H9 (cell line): ENCODE measurements around the gene THBS2. TPM values are rescaled to one million over a fixed set of nuclear protein-coding genes. Genes with fewer than 3 reads are reported as not detected.
A peak's percentile ranks its signal among the peaks of the same experiment; 100 is the strongest.

ENCODE experiments used
- DNase-seq: peaks from one replicate; pipeline ENCODE4 v3.0.0-alpha.2; 2017
- H2AFZ ChIP-seq: one replicate; pipeline ENCODE4 v1.6.1; 2013; ENCODE audit warnings: mild to moderate bottlenecking, low read length, control low read depth, moderate library complexity
- H2AK5ac ChIP-seq: 2 replicates; pipeline ENCODE4 v1.6.1; 2013; ENCODE audit warnings: low read length, control low read depth, mixed read lengths; ENCODE audit not compliant: insufficient read length
- H2BK120ac ChIP-seq: one replicate; pipeline ENCODE4 v1.6.1; 2013; ENCODE audit warnings: low read depth, mild to moderate bottlenecking, low read length, control low read depth, inconsistent platforms; ENCODE audit not compliant: poor library complexity, severe bottlenecking
- H2BK12ac ChIP-seq: 2 replicates; pipeline ENCODE4 v1.6.1; 2013; ENCODE audit warnings: low read length, control low read depth, mixed read lengths, low read depth; ENCODE audit not compliant: insufficient read length
- H2BK15ac ChIP-seq: 2 replicates; pipeline ENCODE4 v1.6.1; 2013; ENCODE audit warnings: low read depth, low read length, control low read depth
- H2BK20ac ChIP-seq: one replicate; pipeline ENCODE4 v1.6.1; 2013; ENCODE audit warnings: low read depth, mild to moderate bottlenecking, low read length, control low read depth, inconsistent platforms; ENCODE audit not compliant: poor library complexity, severe bottlenecking
- H2BK5ac ChIP-seq: 2 replicates; pipeline ENCODE4 v1.6.1; 2013; ENCODE audit warnings: low read length, control low read depth, mixed read lengths; ENCODE audit not compliant: insufficient read length
- H3K14ac ChIP-seq: 2 replicates; pipeline ENCODE4 v1.6.1; 2013; ENCODE audit warnings: low read length, control low read depth; ENCODE audit not compliant: insufficient read depth
- H3K18ac ChIP-seq: 2 replicates; pipeline ENCODE4 v1.6.1; 2013; ENCODE audit warnings: low read depth, mild to moderate bottlenecking, mixed read lengths, low read length, control low read depth; ENCODE audit not compliant: insufficient read length
- H3K23ac ChIP-seq: 2 replicates; pipeline ENCODE4 v1.6.1; 2013; ENCODE audit warnings: low read length, control low read depth, mixed read lengths, low read depth; ENCODE audit not compliant: insufficient read length
- H3K23me2 ChIP-seq: 2 replicates; pipeline ENCODE4 v1.6.1; 2013; ENCODE audit warnings: low read depth, mild to moderate bottlenecking, mixed read lengths, low read length, control low read depth; ENCODE audit not compliant: insufficient read length, poor library complexity, severe bottlenecking
- H3K27ac ChIP-seq: 2 replicates; pipeline ENCODE4 v1.5.1; 2013; ENCODE audit warnings: low read length, control low read depth, mixed read lengths, low read depth; ENCODE audit not compliant: insufficient read length
- H3K27me3 ChIP-seq: 2 replicates; pipeline ENCODE4 v1.6.1; 2013; ENCODE audit warnings: low read length, control low read depth, inconsistent platforms; ENCODE audit not compliant: insufficient read depth
- H3K4ac ChIP-seq: 2 replicates; pipeline ENCODE4 v1.6.1; 2013; ENCODE audit warnings: low read depth, mild to moderate bottlenecking, control low read depth, inconsistent platforms, low read length, moderate library complexity
- H3K4me1 ChIP-seq: 2 replicates; pipeline ENCODE4 v1.6.1; 2013; ENCODE audit warnings: low read length, control low read depth, inconsistent platforms; ENCODE audit not compliant: insufficient read depth
- H3K4me2 ChIP-seq: 2 replicates; pipeline ENCODE4 v1.6.1; 2013; ENCODE audit warnings: low read length, control low read depth, mixed read lengths; ENCODE audit not compliant: insufficient read length, insufficient read depth
- H3K56ac ChIP-seq: 2 replicates; pipeline ENCODE4 v1.6.1; 2013; ENCODE audit warnings: low read depth, mild to moderate bottlenecking, mixed read lengths, low read length, control low read depth; ENCODE audit not compliant: insufficient read length
- H3K79me1 ChIP-seq: 2 replicates; pipeline ENCODE4 v1.6.1; 2013; ENCODE audit warnings: low read depth, mild to moderate bottlenecking, moderate library complexity, low read length, control low read depth, inconsistent platforms; ENCODE audit not compliant: insufficient read depth, poor library complexity, severe bottlenecking
- H3K79me2 ChIP-seq: 2 replicates; pipeline ENCODE4 v1.6.1; 2013; ENCODE audit warnings: low read length, control low read depth, inconsistent platforms; ENCODE audit not compliant: insufficient read depth
- H3K9ac ChIP-seq: 2 replicates; pipeline ENCODE4 v1.6.1; 2013; ENCODE audit warnings: low read length, control low read depth, mixed read lengths; ENCODE audit not compliant: insufficient read length; ENCODE audit errors: extremely low read depth
- H3K9me3 ChIP-seq: one replicate; pipeline ENCODE4 v1.6.1; 2013; ENCODE audit warnings: low read depth, low read length, inconsistent platforms; ENCODE audit not compliant: control insufficient read depth
- H3T11ph ChIP-seq: one replicate; pipeline ENCODE4 v1.6.1; 2013; ENCODE audit warnings: mild to moderate bottlenecking, low read length, control low read depth, inconsistent platforms
- H4K20me1 ChIP-seq: one replicate; pipeline ENCODE4 v1.6.1; 2013; ENCODE audit not compliant: control insufficient read depth, insufficient read length, insufficient read depth
- H4K5ac ChIP-seq: 2 replicates; pipeline ENCODE4 v1.6.1; 2013; ENCODE audit warnings: low read depth, mild to moderate bottlenecking, mixed read lengths, low read length, control low read depth; ENCODE audit not compliant: insufficient read length
- H4K8ac ChIP-seq: replicated peaks from 2 replicates; pipeline ENCODE4 v1.6.1; 2013; ENCODE audit warnings: low read length, control low read depth, mixed read lengths, low read depth; ENCODE audit not compliant: insufficient read length
- H4K91ac ChIP-seq: 2 replicates; pipeline ENCODE4 v1.6.1; 2013; ENCODE audit warnings: low read depth, mild to moderate bottlenecking, moderate library complexity, mixed read lengths, low read length, control low read depth; ENCODE audit not compliant: insufficient read length
- H3K27ac Mint-ChIP-seq, 3 experiments: 2 replicates in 2 of 3; 3 replicates in 1 of 3; pipeline ENCODE4 v1.8.0; 2020 to 2021; ENCODE audit warnings: mixed read lengths in 3 of 3, mild to moderate bottlenecking in 1 of 3, moderate library complexity in 1 of 3
- H3K27me3 Mint-ChIP-seq: 2 replicates; pipeline ENCODE4 v1.8.0; 2021; ENCODE audit warnings: low read depth, mild to moderate bottlenecking, moderate library complexity, mixed read lengths
- H3K36me3 Mint-ChIP-seq, 3 experiments: 2 replicates in 2 of 3; 3 replicates in 1 of 3; pipeline ENCODE4 v1.8.0; 2020 to 2021; ENCODE audit warnings: low read depth in 3 of 3, mixed read lengths in 3 of 3; ENCODE audit not compliant: insufficient read depth in 1 of 3
- H3K4me1 Mint-ChIP-seq, 2 experiments: 2 replicates each; pipeline ENCODE4 v1.8.0; 2020; ENCODE audit warnings: mixed read lengths in 2 of 2
- H3K4me3 Mint-ChIP-seq, 2 experiments: 2 replicates in 1 of 2; 3 replicates in 1 of 2; pipeline ENCODE4 v1.8.0; 2020 to 2021; ENCODE audit warnings: mild to moderate bottlenecking in 2 of 2, mixed read lengths in 2 of 2, moderate library complexity in 1 of 2
- H3K9me3 Mint-ChIP-seq, 2 experiments: 2 replicates in 1 of 2; 3 replicates in 1 of 2; pipeline ENCODE4 v1.8.0; 2020; ENCODE audit warnings: mild to moderate bottlenecking in 2 of 2, mixed read lengths in 2 of 2, moderate library complexity in 1 of 2
- CTCF ChIP-seq: fragments of 200-600 bp; sonication (generic); conservative IDR thresholded peaks from 3 replicates; pipeline ENCODE4 v1.8.0; 2021; ENCODE audit warnings: antibody characterized with exemption, mild to moderate bottlenecking
- WGBS: extraction: QIAGEN DNeasy Blood & Tissue Kit; methylation state at CpG from one replicate; pipeline ENCODE4 v1.1.7; 2013; ENCODE audit warnings: missing lambda C conversion rate, low lambda C conversion rate, mixed read lengths; ENCODE audit not compliant: insufficient read length; ENCODE audit errors: extremely low coverage; 5-methylcytosine and 5-hydroxymethylcytosine counted together
- total RNA-seq: library from RNA; stranded (reverse); gene quantifications from 2 replicates; pipeline ENCODE4 v1.2.1, GENCODE V29; 2021

The THBS2 gene
- total RNA-seq, 1 experiment from 2014 or later, result 14.7 TPM

- Mint-ChIP-seq H3K36me3 (peaks cover 26 to 31% (median 29%) of the 10 kb centered on the region in 3 experiments), H3K27ac (peak overlapping the region in 1 of 3 experiments; percentile 93; a peak in 3 of 7 replicates), H3K4me3 (peak overlapping the region; percentile 65 to 90; a peak in 4 of 5 replicates), H3K9me3 (peaks cover 0 to 11% of the 10 kb centered on the region in 2 experiments; a peak in 2 of 5 replicates), H3K4me1 (peaks cover 55% of the 10 kb centered on the region in 2 experiments), H3K27me3 (peaks cover 32% of the 10 kb centered on the region)
- TF ChIP-seq CTCF, result no peak
- no peak overlapping the region for H2BK5ac ChIP-seq
- no peak overlapping the region for H3T11ph ChIP-seq
- H3K27ac ChIP-seq, result no peak overlapping the region
- H3K9ac ChIP-seq, result no peak overlapping the region
- no peak overlapping the region for H4K91ac ChIP-seq
- H4K5ac ChIP-seq, result no peak overlapping the region
- H3K9me3 ChIP-seq, result no peaks in the 10 kb centered on the region
- H2BK12ac ChIP-seq, result no peak overlapping the region
- WGBS, result no CpG with 5 or more reads among the region's 6 CpGs
- no peak overlapping the region for H2BK120ac ChIP-seq
- H3K27me3 ChIP-seq, result no peaks in the 10 kb centered on the region; the same call in 1 of the 2 replicates
- no peaks in the 10 kb centered on the region; the same call in 1 of the 2 replicates for H3K79me2 ChIP-seq
- no peak overlapping the region for H2AFZ ChIP-seq
- peak overlapping the region; percentile 70 for H3K4me2 ChIP-seq
- no peak for DNase-seq
- no peak overlapping the region for H3K23ac ChIP-seq
- no peak overlapping the region for H4K8ac ChIP-seq
- no peaks in the 10 kb centered on the region for H3K79me1 ChIP-seq
- H2AK5ac ChIP-seq, result no peak overlapping the region
- H3K4ac ChIP-seq, result no peak overlapping the region
- H2BK15ac ChIP-seq, result no peak overlapping the region
- H3K18ac ChIP-seq, result no peak overlapping the region
- H3K14ac ChIP-seq, result no peak overlapping the region
- H3K56ac ChIP-seq, result no peak overlapping the region
- H4K20me1 ChIP-seq, result no peaks in the 10 kb centered on the region
- H2BK20ac ChIP-seq, result no peak overlapping the region
- peaks cover 16% of the 10 kb centered on the region for H3K23me2 ChIP-seq
- peaks cover 10% of the 10 kb centered on the region; the same call in 1 of the 2 replicates for H3K4me1 ChIP-seq
Observed at GRCh38 chr6:169251371-169251802, 2.3 kb downstream of the THBS2 start.
